ENCODE data around the gene IQCH. TPM values are rescaled to one million over a fixed set of nuclear protein-coding genes. Genes with fewer than 3 reads are reported as not detected.
A peak's percentile ranks its signal among the peaks of the same experiment; 100 is the strongest.

Gene IQCH
- total and polyA plus RNA-seq, 2 experiments from 2014 or later, result 1.7 to 4.6 TPM

GRCh38 chr15:67232591-67232990 is 22.0 kb upstream of the IQCH start:
- Histone ChIP-seq H3K36me3 (ENCODE audit: insufficient read depth) (peaks cover 7% of the 10 kb centered on the region), H3K4me3 (no peak overlapping the region), H3K79me2 (replicated peaks; ENCODE audit: insufficient read depth) (peaks cover 17% of the 10 kb centered on the region), H3K9me2 (ENCODE audit: insufficient read depth) (no peaks in the 10 kb centered on the region), H3K4me1 (ENCODE audit: insufficient read depth) (no peaks in the 10 kb centered on the region), H3F3A (replicated peaks; ENCODE audit: low read depth) (no peaks in the 10 kb centered on the region), H3K27ac (ENCODE audit: low read depth) (no peak overlapping the region), H4K20me1 (replicated peaks; ENCODE audit: insufficient read depth) (no peaks in the 10 kb centered on the region; the same call in 1 of the 2 replicates), H3K4me2 (no peak overlapping the region), H2AFZ (no peak overlapping the region), H3K27me3 (ENCODE audit: insufficient read depth) (no peaks in the 10 kb centered on the region)
- Mint-ChIP-seq H3K9me3 (no peaks in the 10 kb centered on the region), H3K4me1 (no peaks in the 10 kb centered on the region), H3K27me3 (ENCODE audit: insufficient read depth, low read depth, poor library complexity) (no peaks in the 10 kb centered on the region), H3K36me3 (ENCODE audit: low read depth) (peaks cover 38% of the 10 kb centered on the region), H3K4me3 (no peak overlapping the region), H3K27ac (no peak overlapping the region)
- no peak for TF ChIP-seq ZNF331 (CRISPR knock-in tag; IDR thresholded peaks at IDR 0.05; ENCODE audit: low read depth)
- ATAC-seq (no peak), DNase-seq (ENCODE audit: low spot score) (no peak)

GRCh38 chr15:67240235-67241131 is 14.1 kb upstream of the IQCH start:
- no peak overlapping the region for H3K4me3 Mint-ChIP-seq

More at GRCh38 chr15:67240235-67241131, 14.1 kb upstream of the IQCH start:
- no peak overlapping the region for H3K4me3 ChIP-seq
- no peaks in the 10 kb centered on the region for H3K27me3 ChIP-seq (ENCODE audit: insufficient read depth)
- H4K20me1 ChIP-seq (replicated peaks; ENCODE audit: insufficient read depth), result peaks cover 9% of the 10 kb centered on the region; the same call in 1 of the 2 replicates
- no peak overlapping the region for H2AFZ ChIP-seq
- no peaks in the 10 kb centered on the region for H3K36me3 ChIP-seq (ENCODE audit: insufficient read depth)
- Mint-ChIP-seq H3K27me3 (ENCODE audit: insufficient read depth, low read depth, poor library complexity) (no peaks in the 10 kb centered on the region), H3K9me3 (no peaks in the 10 kb centered on the region), H3K4me1 (peaks cover 32% of the 10 kb centered on the region), H3K36me3 (ENCODE audit: low read depth) (peaks cover 5% of the 10 kb centered on the region; the same call in 2 of the 3 replicates), H3K27ac (no peak overlapping the region)
- TF ChIP-seq CTCF (conservative IDR thresholded peaks at IDR 0.05; ENCODE audit: low read depth in 2 of 2), result peak; percentile 58 to 67
- no peak for TF ChIP-seq EZH2 (IDR thresholded peaks at IDR 0.05; ENCODE audit: low read depth, unreplicated experiment)
- peak; percentile 68 for ATAC-seq
- peaks cover 18% of the 10 kb centered on the region for H3K4me1 ChIP-seq (ENCODE audit: insufficient read depth)
- no peaks in the 10 kb centered on the region for H3K9me2 ChIP-seq (ENCODE audit: insufficient read depth)
- H3F3A ChIP-seq (replicated peaks; ENCODE audit: low read depth), result no peaks in the 10 kb centered on the region
- no peak overlapping the region for H3K27ac ChIP-seq (ENCODE audit: low read depth)
- DNase-seq (ENCODE audit: low spot score), result peak; percentile 39
- no peak overlapping the region for H3K4me2 ChIP-seq
- peaks cover 88% of the 10 kb centered on the region for H3K79me2 ChIP-seq (replicated peaks; ENCODE audit: insufficient read depth)
